IMR-90 (cell line): ENCODE measurements around the gene ARRB1. TPM values are rescaled to one million over a fixed set of nuclear protein-coding genes. Genes with fewer than 3 reads are reported as not detected.

Experiments
- ATAC-seq: fragments of 200-7000 bp; cut with Tn5 transposase; 2 replicates; pipeline ENCODE4 v1.9.1; 2020; ENCODE audit warnings: low read depth, mild to moderate bottlenecking, moderate library complexity
- BruUV-seq: library from RNA; stranded (reverse); fragments of 400-500 nt; replicated peaks from 2 replicates; lab custom pipeline; 2021; lab: Mats Ljungman, UMichigan
- CTCF ChIA-PET: fragments of 300-600 bp; formaldehyde crosslinking; extraction: SDS; loops from one replicate; lab custom pipeline; 2021; ENCODE audit warnings: antibody characterized with exemption; lab: Yijun Ruan, JAX
- POLR2A ChIA-PET: fragments of 300-600 bp; sonication (Branson Sonifier 250); formaldehyde crosslinking; loops from one replicate; lab custom pipeline; 2022; ENCODE audit warnings: antibody characterized with exemption; ENCODE audit not compliant: unreplicated experiment; lab: Charles Lee
- DNase-seq: peaks from one replicate; pipeline ENCODE4 v3.0.0; 2013
- H2AFZ ChIP-seq: replicated peaks from 2 replicates; pipeline ENCODE3; 2013; ENCODE audit warnings: low read length, mild to moderate bottlenecking; ENCODE audit not compliant: poor library complexity
- H2AK5ac ChIP-seq: 2 replicates; pipeline ENCODE4 v1.6.1; 2013; ENCODE audit warnings: low read depth, low read length, inconsistent platforms
- H2AK9ac ChIP-seq: replicated peaks from 2 replicates; pipeline ENCODE3; 2013; ENCODE audit warnings: mild to moderate bottlenecking, low read depth, low read length, moderate library complexity; ENCODE audit not compliant: poor library complexity
- H2BK120ac ChIP-seq: 2 replicates; pipeline ENCODE4 v1.6.1; 2013; ENCODE audit warnings: low read depth, low read length, inconsistent platforms
- H2BK15ac ChIP-seq: 3 replicates; pipeline ENCODE4 v1.6.1; 2013; ENCODE audit warnings: low read depth, low read length, inconsistent platforms
- H2BK20ac ChIP-seq: 2 replicates; pipeline ENCODE4 v1.6.1; 2013; ENCODE audit warnings: low read depth, mild to moderate bottlenecking, inconsistent platforms, low read length, moderate library complexity
- H2BK5ac ChIP-seq: 2 replicates; pipeline ENCODE4 v1.6.1; 2013; ENCODE audit warnings: mild to moderate bottlenecking, low read depth, low read length, inconsistent platforms; ENCODE audit not compliant: poor library complexity, severe bottlenecking
- H3K14ac ChIP-seq: replicated peaks from 2 replicates; pipeline ENCODE4 v1.6.1; 2013; ENCODE audit warnings: low read depth, low read length, inconsistent platforms
- H3K18ac ChIP-seq: 2 replicates; pipeline ENCODE4 v1.6.1; 2013; ENCODE audit warnings: low read depth, low read length, control low read depth
- H3K23ac ChIP-seq: 2 replicates; pipeline ENCODE4 v1.6.1; 2013; ENCODE audit warnings: low read depth, low read length, inconsistent platforms
- H3K27ac ChIP-seq: 2 replicates; pipeline ENCODE4 v1.5.1; 2013; ENCODE audit warnings: mild to moderate bottlenecking, control low read depth, low read length; ENCODE audit not compliant: insufficient read depth
- H3K27me3 ChIP-seq: 2 replicates; pipeline ENCODE4 v1.6.1; 2013; ENCODE audit warnings: low read length; ENCODE audit not compliant: control insufficient read depth, insufficient read depth
- H3K36me3 ChIP-seq: 2 replicates; pipeline ENCODE4 v1.6.1; 2013; ENCODE audit warnings: low read length, mixed read lengths; ENCODE audit not compliant: control insufficient read depth, insufficient read depth
- H3K4ac ChIP-seq: 2 replicates; pipeline ENCODE4 v1.6.1; 2013; ENCODE audit warnings: low read depth, low read length, inconsistent platforms
- H3K4me1 ChIP-seq: 2 replicates; pipeline ENCODE4 v1.6.1; 2013; ENCODE audit warnings: low read length, mixed read lengths; ENCODE audit not compliant: control insufficient read depth, insufficient read depth
- H3K4me2 ChIP-seq: 2 replicates; pipeline ENCODE4 v1.6.1; 2013; ENCODE audit warnings: low read depth, mild to moderate bottlenecking, control low read depth, low read length, moderate library complexity
- H3K4me3 ChIP-seq: 2 replicates; pipeline ENCODE4 v1.5.1; 2013; ENCODE audit warnings: low read depth, mild to moderate bottlenecking, control low read depth, low read length, moderate library complexity; ENCODE audit not compliant: insufficient read depth
- H3K56ac ChIP-seq: 2 replicates; pipeline ENCODE4 v1.6.1; 2013; ENCODE audit warnings: low read length, inconsistent platforms; ENCODE audit not compliant: insufficient read depth; ENCODE audit errors: extremely low read depth
- H3K79me1 ChIP-seq, 2 experiments: 2 replicates each; pipeline ENCODE4 v1.6.1; 2013; ENCODE audit warnings: low read length in 2 of 2, inconsistent platforms in 1 of 2, low read depth in 1 of 2
- H3K9ac ChIP-seq: 2 replicates; pipeline ENCODE4 v1.6.1; 2013; ENCODE audit warnings: low read depth, low read length, control low read depth
- H3K9me1 ChIP-seq: 2 replicates; pipeline ENCODE4 v1.6.1; 2013; ENCODE audit warnings: low read length, inconsistent platforms; ENCODE audit not compliant: insufficient read depth
- H3K9me3 ChIP-seq: 2 replicates; pipeline ENCODE4 v1.6.1; 2013; ENCODE audit warnings: low read length; ENCODE audit not compliant: control insufficient read depth, insufficient read depth
- H4K20me1 ChIP-seq: 2 replicates; pipeline ENCODE4 v1.6.1; 2013; ENCODE audit warnings: low read length, inconsistent platforms; ENCODE audit not compliant: insufficient read depth
- H4K5ac ChIP-seq: 2 replicates; pipeline ENCODE4 v1.6.1; 2013; ENCODE audit warnings: mild to moderate bottlenecking, low read depth, low read length, control low read depth
- H4K8ac ChIP-seq, 2 experiments: 2 replicates each; pipeline ENCODE4 v1.6.1; 2013; ENCODE audit warnings: low read depth in 2 of 2, low read length in 2 of 2, control low read depth in 1 of 2, inconsistent platforms in 1 of 2
- H4K91ac ChIP-seq: 2 replicates; pipeline ENCODE4 v1.6.1; 2013; ENCODE audit warnings: low read depth, low read length, inconsistent platforms; ENCODE audit not compliant: insufficient read depth
- BHLHE40 ChIP-seq: fragments of 150-350 bp; IDR thresholded peaks from 2 replicates; pipeline ENCODE4 v1.6.1; 2016; ENCODE audit warnings: mild to moderate bottlenecking, low read depth, low read length
- CEBPB ChIP-seq: IDR thresholded peaks from 2 replicates; pipeline ENCODE4 v1.6.1; 2012; ENCODE audit warnings: low read depth, low read length, improper control_type of control experiment
- CHD1 ChIP-seq: IDR thresholded peaks from 2 replicates; pipeline ENCODE4 v1.6.1; 2012; ENCODE audit warnings: low read depth, low read length, improper control_type of control experiment
- CTCF ChIP-seq: conservative IDR thresholded peaks from 2 replicates; pipeline ENCODE4 v1.5.1; 2012; ENCODE audit warnings: mild to moderate bottlenecking, low read depth, low read length, improper control_type of control experiment
- ELK1 ChIP-seq: fragments of 150-350 bp; IDR thresholded peaks from 2 replicates; pipeline ENCODE4 v1.6.1; 2016; ENCODE audit warnings: low read depth, mild to moderate bottlenecking, low read length, moderate library complexity, borderline replicate concordance
- FOS ChIP-seq: fragments of 150-350 bp; IDR thresholded peaks from 2 replicates; pipeline ENCODE4 v1.6.1; 2016; ENCODE audit warnings: low read depth, low read length
- MAFK ChIP-seq: IDR thresholded peaks from 2 replicates; pipeline ENCODE4 v1.6.1; 2012; ENCODE audit warnings: low read depth, low read length, improper control_type of control experiment
- MXI1 ChIP-seq: IDR thresholded peaks from 2 replicates; pipeline ENCODE4 v1.6.1; 2012; ENCODE audit warnings: low read depth, mild to moderate bottlenecking, low read length, moderate library complexity, borderline replicate concordance
- NFE2L2 ChIP-seq: fragments of 150-350 bp; IDR thresholded peaks from 2 replicates; pipeline ENCODE4 v1.6.1; 2016; ENCODE audit warnings: low read depth, mild to moderate bottlenecking, low read length
- POLR2A ChIP-seq: IDR thresholded peaks from 2 replicates; pipeline ENCODE4 v1.6.1; 2012; ENCODE audit warnings: mild to moderate bottlenecking, low read depth, low read length
- RAD21 ChIP-seq: IDR thresholded peaks from 2 replicates; pipeline ENCODE4 v1.6.1; 2012; ENCODE audit warnings: low read length, improper control_type of control experiment
- RCOR1 ChIP-seq: IDR thresholded peaks from 2 replicates; pipeline ENCODE4 v1.6.1; 2012; ENCODE audit warnings: mild to moderate bottlenecking, low read length, improper control_type of control experiment; ENCODE audit not compliant: insufficient replicate concordance
- RFX5 ChIP-seq: IDR thresholded peaks from 2 replicates; pipeline ENCODE4 v1.8.0; 2012; ENCODE audit warnings: low read depth, mild to moderate bottlenecking, low read length, moderate library complexity
- SMC3 ChIP-seq: fragments of 150-350 bp; IDR thresholded peaks from 2 replicates; pipeline ENCODE4 v1.6.1; 2016; ENCODE audit warnings: low read depth, mild to moderate bottlenecking, antibody characterized with exemption, low read length, moderate library complexity
- USF2 ChIP-seq: fragments of 150-350 bp; IDR thresholded peaks from 2 replicates; pipeline ENCODE4 v1.6.1; 2017; ENCODE audit warnings: mild to moderate bottlenecking, antibody characterized with exemption, low read length, low read depth
- WGBS, 2 experiments: methylation state at CpG; one replicate each; pipeline versions ENCODE4 v1.1.5 to v1.1.7; 2013; ENCODE audit warnings: missing lambda C conversion rate in 2 of 2; ENCODE audit not compliant: insufficient read length in 1 of 2; ENCODE audit errors: extremely low coverage in 2 of 2; 5-methylcytosine and 5-hydroxymethylcytosine counted together
- dilution Hi-C: fragments of 300-500 bp; cut with HindIII; formaldehyde crosslinking; loops from one replicate; pipeline ENCODE4 v1.14.3; 2018; ENCODE audit warnings: low sequenced_read_pairs; ENCODE audit not compliant: unreplicated experiment
- in situ Hi-C: fragments of 300-500 bp; cut with MboI; formaldehyde crosslinking; loops from 3 replicates; pipeline ENCODE4 v1.14.3; 2019; ENCODE audit warnings: low sequenced_read_pairs, inconsistent platforms, mixed read lengths
- intact Hi-C: fragments of 100-400 bp; cut with micrococcal nuclease; formaldehyde crosslinking; loops from 2 replicates; pipeline ENCODE4 v1.10.0; 2022
- polyA plus RNA-seq, 3 experiments: library from polyadenylated mRNA; depleted of rRNA; stranded (reverse); fragments of >200 nt; gene quantifications; 2 replicates each; pipeline ENCODE4 v1.2.3, GENCODE V29; 2012; ENCODE audit warnings: low replicate concordance in 1 of 3
- total RNA-seq: library from RNA; depleted of rRNA; stranded (reverse); fragments of >200 nt; gene quantifications from 2 replicates; pipeline ENCODE4 v1.2.3, GENCODE V29; 2012

The ARRB1 gene
- total and polyA plus RNA-seq, 2 of the 4 experiments (the other 2 are of a cell fraction), result 11.0 to 17.4 TPM

- Histone ChIP-seq H3K56ac (no peak overlapping the region), H3K4me1 (peaks cover 4% of the 10 kb centered on the region; the same call in 1 of the 2 replicates), H3K14ac (no peak overlapping the region; the same call in 1 of the 2 replicates), H3K4ac (no peak overlapping the region), H2AK5ac (no peak overlapping the region), H3K9me3 (no peaks in the 10 kb centered on the region), H3K27me3 (peaks cover 7% of the 10 kb centered on the region), H2BK15ac (no peak overlapping the region), H4K91ac (no peak overlapping the region), H4K20me1 (no peaks in the 10 kb centered on the region), H3K9me1 (peaks cover 4% of the 10 kb centered on the region; the same call in 1 of the 2 replicates), H2BK120ac (no peak overlapping the region), H2BK5ac (no peak overlapping the region), H2BK20ac (no peak overlapping the region), H2AK9ac (peak overlapping the region; percentile 46), H3K4me2 (no peak overlapping the region), H3K27ac (no peak overlapping the region), H2AFZ (no peak overlapping the region), H3K36me3 (no peaks in the 10 kb centered on the region), H3K23ac (no peak overlapping the region), H4K8ac (no peak overlapping the region), H3K4me3 (no peak overlapping the region), H3K18ac (no peak overlapping the region), H4K5ac (no peak overlapping the region), H3K9ac (no peak overlapping the region), H3K79me1 (no peaks in the 10 kb centered on the region)
- WGBS, 2 experiments, result 80% methylated on average over 2 of the region's 2 CpGs; no CpG with 5 or more reads in 1 of the 2 experiments
- dilution Hi-C loops, result no loop called here
- CTCF ChIA-PET, result interaction anchor here (0.6 to 0.7 kb wide), 3 partner anchors 17 to 180 kb away, joined by 4 to 5 read pairs (median 4); no protein-coding TSS in a partner anchor
- ATAC-seq (peak; percentile 20; the same call in 1 of the 2 replicates), DNase-seq (no peak)
- no TSS peak for BruUV-seq
- in situ Hi-C loops, result no loop called here
- TF ChIP-seq POLR2A (no peak), CEBPB (no peak), BHLHE40 (no peak), MAFK (no peak), ELK1 (no peak), MXI1 (no peak), CTCF (no peak), NFE2L2 (no peak), RAD21 (no peak), CHD1 (no peak), FOS (no peak), SMC3 (no peak), USF2 (no peak), RFX5 (no peak), RCOR1 (no peak)
- POLR2A ChIA-PET, result no interaction called here
- intact Hi-C loops, result no loop called here
These were observed 5.2 kb upstream of the ARRB1 start for GRCh38 chr11:75356613-75357012.
